BJ (cell line): ENCODE data around the gene UTP15. TPM values are rescaled to one million over a fixed set of nuclear protein-coding genes. Genes with fewer than 3 reads are reported as not detected.

Experiments
- CTCF ChIA-PET: fragments of 350-600 bp; formaldehyde crosslinking; extraction: SDS; loops from one replicate; lab custom pipeline; 2021; ENCODE audit warnings: antibody characterized with exemption, inconsistent platforms; lab: Yijun Ruan, JAX
- POLR2A ChIA-PET: fragments of 300-600 bp; sonication (Branson Sonifier 250); formaldehyde crosslinking; extraction: SDS; loops from one replicate; lab custom pipeline; 2021; ENCODE audit warnings: antibody characterized with exemption; lab: Charles Lee
- DNase-seq: peaks from one replicate; pipeline ENCODE4 v3.0.0-alpha.2; 2011; ENCODE audit warnings: low read depth
- H3K27me3 ChIP-seq: 2 replicates; pipeline ENCODE4 v1.6.0; 2011; ENCODE audit warnings: low read length; ENCODE audit not compliant: control insufficient read depth, insufficient read depth
- H3K36me3 ChIP-seq: 2 replicates; pipeline ENCODE4 v1.5.1; 2011; ENCODE audit warnings: low read length; ENCODE audit not compliant: control insufficient read depth, insufficient read depth
- H3K4me3 ChIP-seq: 2 replicates; pipeline ENCODE4 v1.5.1; 2011; ENCODE audit warnings: low read depth, mild to moderate bottlenecking, control low read depth, low read length
- polyA plus RNA-seq: library from polyadenylated mRNA; depleted of rRNA; stranded (reverse); fragments of >200 nt; gene quantifications from 2 replicates; pipeline ENCODE4 v1.2.3, GENCODE V29; 2011
- TF ChIP-seq, protein P1 (sequence below): IDR thresholded peaks from 2 replicates; pipeline ENCODE4 v1.5.1; 2011; ENCODE audit warnings: low read depth, mild to moderate bottlenecking, control low read depth, inconsistent platforms, low read length, moderate library complexity; ENCODE audit not compliant: insufficient read depth

UTP15 gene
- polyA plus RNA-seq, 1 experiment: 8.8 TPM

DNA sequence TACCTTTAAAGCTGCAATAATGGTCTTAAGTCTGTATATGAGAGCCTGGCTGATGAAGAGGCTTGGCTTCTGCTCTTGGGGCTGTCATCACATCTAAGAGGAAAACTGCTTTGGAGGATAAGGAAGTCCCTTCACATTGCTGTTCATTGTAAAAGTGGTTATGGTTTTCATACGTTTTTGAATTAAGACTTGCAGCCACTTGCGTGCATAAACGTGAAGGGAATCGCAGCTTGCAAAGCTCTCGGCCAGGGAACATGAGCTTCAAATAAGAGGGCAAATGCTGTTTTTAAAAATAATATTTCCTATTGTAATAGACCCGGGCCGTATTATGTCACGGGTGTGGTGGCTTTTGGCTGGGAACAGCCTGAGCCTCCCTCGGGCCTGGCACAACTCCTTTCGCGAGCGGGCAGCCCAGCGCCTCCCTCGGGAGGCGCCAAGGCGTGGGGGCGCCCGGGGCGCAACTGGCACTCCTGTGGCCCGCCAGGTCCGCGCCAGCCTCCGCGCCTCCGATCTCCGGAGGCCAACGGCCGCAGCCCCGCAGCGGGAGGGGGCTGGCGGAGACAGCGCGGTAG lies 59.9 kb downstream of the UTP15 start:
- peak overlapping the region; percentile 61 for H3K4me3 ChIP-seq
- no peaks in the 10 kb centered on the region for H3K27me3 ChIP-seq
- ChIA-PET POLR2A (no interaction called here), CTCF (interaction anchor here (0.7 to 2.4 kb wide), 2 partner anchors 68 to 158 kb away, joined by 5 to 7 read pairs; no protein-coding TSS in a partner anchor)
- no peak for DNase-seq
- no peaks in the 10 kb centered on the region for H3K36me3 ChIP-seq
- TF ChIP-seq, protein P1, sequence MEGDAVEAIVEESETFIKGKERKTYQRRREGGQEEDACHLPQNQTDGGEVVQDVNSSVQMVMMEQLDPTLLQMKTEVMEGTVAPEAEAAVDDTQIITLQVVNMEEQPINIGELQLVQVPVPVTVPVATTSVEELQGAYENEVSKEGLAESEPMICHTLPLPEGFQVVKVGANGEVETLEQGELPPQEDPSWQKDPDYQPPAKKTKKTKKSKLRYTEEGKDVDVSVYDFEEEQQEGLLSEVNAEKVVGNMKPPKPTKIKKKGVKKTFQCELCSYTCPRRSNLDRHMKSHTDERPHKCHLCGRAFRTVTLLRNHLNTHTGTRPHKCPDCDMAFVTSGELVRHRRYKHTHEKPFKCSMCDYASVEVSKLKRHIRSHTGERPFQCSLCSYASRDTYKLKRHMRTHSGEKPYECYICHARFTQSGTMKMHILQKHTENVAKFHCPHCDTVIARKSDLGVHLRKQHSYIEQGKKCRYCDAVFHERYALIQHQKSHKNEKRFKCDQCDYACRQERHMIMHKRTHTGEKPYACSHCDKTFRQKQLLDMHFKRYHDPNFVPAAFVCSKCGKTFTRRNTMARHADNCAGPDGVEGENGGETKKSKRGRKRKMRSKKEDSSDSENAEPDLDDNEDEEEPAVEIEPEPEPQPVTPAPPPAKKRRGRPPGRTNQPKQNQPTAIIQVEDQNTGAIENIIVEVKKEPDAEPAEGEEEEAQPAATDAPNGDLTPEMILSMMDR: no peak

DNA sequence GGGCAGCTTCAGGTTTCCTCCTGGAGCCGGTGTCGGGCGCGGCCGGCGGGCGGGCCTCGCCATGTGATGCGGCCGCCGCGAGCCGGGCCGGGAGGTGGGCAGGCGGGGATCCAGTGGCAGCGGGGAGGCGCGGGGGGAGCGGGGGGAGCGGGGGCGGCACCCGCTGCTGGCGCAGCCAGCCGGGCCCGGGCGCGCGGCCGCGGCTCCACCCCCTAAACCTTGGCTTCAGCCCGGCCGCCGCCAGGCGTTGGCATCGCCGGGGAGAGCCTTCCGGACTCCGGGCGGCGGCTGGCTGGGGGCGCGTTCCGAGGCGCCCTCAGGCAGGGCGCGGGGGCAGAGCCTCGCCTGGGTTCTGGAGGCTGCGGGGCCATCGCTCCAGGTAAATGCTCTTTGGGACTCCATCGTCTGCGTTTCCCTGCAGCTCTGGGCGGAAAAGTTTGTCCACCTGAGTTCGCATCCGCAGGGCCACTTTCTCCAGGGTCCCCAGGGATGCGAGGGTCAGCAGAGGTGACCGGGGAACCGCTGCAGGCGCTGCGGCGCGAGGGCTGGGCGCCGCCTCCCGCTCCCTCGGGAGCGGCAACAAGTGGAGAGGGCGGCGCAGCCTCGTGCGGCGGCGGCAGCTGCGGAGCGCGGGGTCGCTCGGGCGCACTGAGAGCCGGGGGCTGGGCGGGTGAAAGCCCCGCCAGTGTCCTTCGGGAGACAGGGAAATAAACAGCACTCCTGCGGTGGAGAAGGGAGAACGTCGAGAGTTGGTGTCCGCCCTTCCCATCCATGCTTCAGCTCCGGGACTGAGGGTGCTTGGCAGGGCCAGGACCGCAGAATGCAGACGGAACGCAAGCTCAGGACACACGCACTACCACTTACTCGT lies 60.6 kb downstream of the UTP15 start, which contains the start of gene ARHGEF28:
TSS of gene ARHGEF28 (plus strand) at position 253 of the 868 bp plus-strand sequence. CDS start 58,656 bp downstream, outside the sequence.
- H3K36me3 ChIP-seq: no peaks in the 10 kb centered on the region
- CTCF ChIA-PET: interaction anchor here (0.7 to 1.5 kb wide), 4 partner anchors 9 to 157 kb away, joined by 3 to 6 read pairs (median 4); no protein-coding TSS in a partner anchor
- TF ChIP-seq, protein P1: no peak
- H3K4me3 ChIP-seq: peak within 1 kb of the TSS; percentile 61
- POLR2A ChIA-PET: no interaction called here
- no peak for DNase-seq
- H3K27me3 ChIP-seq: no peaks in the 10 kb centered on the region

DNA sequence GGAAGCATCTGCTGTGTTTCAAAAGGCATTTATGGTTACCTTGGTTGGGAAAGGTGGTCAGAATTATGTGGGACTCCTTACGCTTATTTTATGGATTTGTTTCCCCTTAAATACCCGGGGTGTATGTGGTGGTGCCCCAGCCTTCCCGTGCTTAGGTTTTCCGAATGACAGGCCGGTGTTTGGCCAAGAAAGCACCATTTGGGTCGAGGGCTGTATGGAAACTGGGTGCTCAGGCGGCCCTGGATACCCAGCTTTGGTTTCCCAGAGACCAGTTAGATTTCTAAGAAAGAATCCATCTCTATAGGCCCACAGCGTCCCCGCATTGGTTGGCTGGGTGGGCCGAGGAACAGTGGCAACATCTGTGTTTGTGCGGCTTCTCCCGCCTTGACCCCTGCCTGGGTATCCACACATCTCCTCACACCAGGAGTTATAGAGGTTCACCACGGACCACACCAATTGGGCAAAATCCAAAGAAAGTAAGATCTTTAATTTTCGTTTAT lies 61.3 kb downstream of the UTP15 start:
- ChIA-PET CTCF (interaction anchor here (0.9 to 1.5 kb wide), 3 partner anchors 9 to 35 kb away, joined by 3 to 6 read pairs (median 4); no protein-coding TSS in a partner anchor), POLR2A (no interaction called here)
- Histone ChIP-seq H3K36me3 (no peaks in the 10 kb centered on the region), H3K4me3 (peak overlapping the region; percentile 61), H3K27me3 (no peaks in the 10 kb centered on the region)
- no peak for DNase-seq
- TF ChIP-seq, protein P1: no peak

DNA sequence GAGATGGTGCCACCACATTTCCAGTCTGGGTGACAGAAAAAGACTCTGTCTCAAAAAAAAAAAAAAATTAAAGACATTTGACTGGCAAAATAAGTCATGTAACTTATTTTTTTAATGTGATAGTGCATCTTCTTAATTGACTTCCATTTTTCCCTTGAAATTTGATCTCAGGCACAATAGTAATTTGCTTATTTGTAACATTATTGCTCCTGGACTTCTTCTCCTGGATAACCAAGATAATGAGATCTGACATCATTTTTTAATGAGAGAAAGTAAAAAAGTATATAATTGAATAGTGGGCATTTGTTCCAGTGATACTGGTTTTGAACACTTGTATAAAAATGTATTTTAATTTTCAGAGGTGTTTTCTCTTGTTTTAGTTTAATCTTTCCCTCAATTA lies 63.9 kb downstream of the UTP15 start:
- Histone ChIP-seq H3K4me3 (no peak overlapping the region), H3K36me3 (no peaks in the 10 kb centered on the region), H3K27me3 (no peaks in the 10 kb centered on the region)
- ChIA-PET CTCF (no interaction called here), POLR2A (no interaction called here)
- no peak for DNase-seq
- TF ChIP-seq, protein P1: no peak

DNA sequence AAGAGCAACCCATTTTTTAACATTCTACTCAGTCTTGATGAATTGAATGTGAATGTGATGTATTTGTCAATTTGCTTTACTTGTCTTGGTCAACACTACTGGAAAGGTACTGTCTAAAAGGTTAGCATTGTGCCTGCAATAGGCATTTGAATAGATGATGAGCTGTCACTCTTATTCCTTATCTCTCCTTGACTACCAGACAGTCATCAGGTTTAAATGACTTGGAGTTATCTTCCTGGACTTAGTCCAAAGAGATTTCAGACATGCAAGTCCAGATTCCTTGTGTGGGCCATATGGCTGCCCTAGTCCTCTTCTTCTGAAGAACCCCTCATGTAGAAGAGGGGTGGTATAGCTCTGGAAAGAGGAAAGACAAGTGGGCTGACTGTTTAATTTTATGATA lies 65.2 kb downstream of the UTP15 start:
- CTCF ChIA-PET: no interaction called here
- no peaks in the 10 kb centered on the region for H3K27me3 ChIP-seq
- POLR2A ChIA-PET: no interaction called here
- H3K4me3 ChIP-seq: no peak overlapping the region
- TF ChIP-seq, protein P1: no peak
- DNase-seq: no peak
- no peaks in the 10 kb centered on the region for H3K36me3 ChIP-seq
